Measurements from ENCODE around the gene NRG2. TPM values are rescaled to one million over a fixed set of nuclear protein-coding genes. Genes with fewer than 3 reads are reported as not detected.
A peak's percentile ranks its signal among the peaks of the same experiment; 100 is the strongest.

NRG2 gene
- total RNA-seq, 1 experiment from 2014 or later, result 0.23 TPM

DNA sequence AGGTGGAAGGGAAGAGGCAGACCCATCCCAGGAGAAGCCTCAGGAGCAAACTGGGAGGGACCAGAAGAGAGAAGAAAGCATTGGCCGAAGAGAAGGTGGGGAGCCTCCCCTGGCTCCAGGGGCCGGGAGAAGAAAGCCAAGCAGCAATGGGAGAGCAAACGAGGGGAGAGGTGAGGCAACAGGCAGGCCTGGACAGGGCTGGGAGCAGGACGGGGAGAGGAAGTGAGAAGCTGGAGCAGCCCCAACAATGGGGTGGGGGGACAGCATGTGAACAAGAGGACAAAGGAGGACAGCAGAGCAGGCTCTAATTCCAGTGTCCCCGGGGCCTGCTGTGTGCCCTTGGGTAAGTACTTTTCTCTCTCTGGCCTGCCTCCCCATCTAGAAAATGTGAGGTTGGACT, 132.2 kb downstream of the NRG2 start:
- H3K9me3 Mint-ChIP-seq (ENCODE audit: unreplicated experiment), result no peaks in the 10 kb centered on the region
- BruUV-seq (replicated peaks), result no TSS peak

DNA sequence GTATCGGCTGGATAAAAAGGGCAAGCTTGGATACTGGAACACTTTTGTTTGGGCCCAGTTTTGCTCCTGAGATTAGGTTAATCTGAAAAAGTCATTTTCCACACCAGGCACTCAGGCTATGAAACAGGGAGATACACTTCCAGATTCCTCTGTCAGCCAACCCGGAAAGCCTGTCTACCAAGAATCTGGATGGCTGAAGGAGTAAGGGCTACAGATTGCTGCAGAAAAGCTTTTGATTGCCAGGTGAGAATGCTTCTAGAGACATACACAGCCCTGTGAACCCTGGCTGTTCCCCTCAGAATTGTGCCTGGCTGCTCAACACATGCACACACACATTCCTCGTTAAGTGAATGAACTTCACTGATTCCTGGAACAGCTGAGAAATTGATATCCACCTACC, 133.1 kb downstream of the NRG2 start:
- H3K27me3 Mint-ChIP-seq (ENCODE audit: insufficient read depth, unreplicated experiment), result no peaks in the 10 kb centered on the region
- no peak for DNase-seq (ENCODE audit: unreplicated experiment)
- intact Hi-C loops (cut with micrococcal nuclease), result no loop called here
- H3K4me1 Mint-ChIP-seq (ENCODE audit: insufficient read depth, unreplicated experiment), result peaks cover 6% of the 10 kb centered on the region
- POLR2A ChIA-PET, result no interaction called here
- H3K27ac Mint-ChIP-seq (ENCODE audit: low read depth, unreplicated experiment), result no peak overlapping the region
- BruUV-seq (replicated peaks), result no TSS peak
- no peaks in the 10 kb centered on the region for H3K36me3 Mint-ChIP-seq (ENCODE audit: insufficient read depth, unreplicated experiment)
- TF ChIP-seq, protein P1, sequence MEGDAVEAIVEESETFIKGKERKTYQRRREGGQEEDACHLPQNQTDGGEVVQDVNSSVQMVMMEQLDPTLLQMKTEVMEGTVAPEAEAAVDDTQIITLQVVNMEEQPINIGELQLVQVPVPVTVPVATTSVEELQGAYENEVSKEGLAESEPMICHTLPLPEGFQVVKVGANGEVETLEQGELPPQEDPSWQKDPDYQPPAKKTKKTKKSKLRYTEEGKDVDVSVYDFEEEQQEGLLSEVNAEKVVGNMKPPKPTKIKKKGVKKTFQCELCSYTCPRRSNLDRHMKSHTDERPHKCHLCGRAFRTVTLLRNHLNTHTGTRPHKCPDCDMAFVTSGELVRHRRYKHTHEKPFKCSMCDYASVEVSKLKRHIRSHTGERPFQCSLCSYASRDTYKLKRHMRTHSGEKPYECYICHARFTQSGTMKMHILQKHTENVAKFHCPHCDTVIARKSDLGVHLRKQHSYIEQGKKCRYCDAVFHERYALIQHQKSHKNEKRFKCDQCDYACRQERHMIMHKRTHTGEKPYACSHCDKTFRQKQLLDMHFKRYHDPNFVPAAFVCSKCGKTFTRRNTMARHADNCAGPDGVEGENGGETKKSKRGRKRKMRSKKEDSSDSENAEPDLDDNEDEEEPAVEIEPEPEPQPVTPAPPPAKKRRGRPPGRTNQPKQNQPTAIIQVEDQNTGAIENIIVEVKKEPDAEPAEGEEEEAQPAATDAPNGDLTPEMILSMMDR (IDR thresholded peaks at IDR 0.05; ENCODE audit: unreplicated experiment), result no peak
- CTCF ChIA-PET, result interaction anchor here (0.6 to 12.1 kb wide), 7 partner anchors 14 to 132 kb away, joined by 3 to 100 read pairs (median 3); no protein-coding TSS in a partner anchor
- no peaks in the 10 kb centered on the region for H3K9me3 Mint-ChIP-seq (ENCODE audit: unreplicated experiment)
- H3K4me3 Mint-ChIP-seq (ENCODE audit: unreplicated experiment), result no peak overlapping the region

More for the DNA sequence above, 132.2 kb downstream of the NRG2 start:
- Mint-ChIP-seq H3K27ac (ENCODE audit: low read depth, unreplicated experiment) (no peak overlapping the region), H3K4me1 (ENCODE audit: insufficient read depth, unreplicated experiment) (peaks cover 6% of the 10 kb centered on the region), H3K27me3 (ENCODE audit: insufficient read depth, unreplicated experiment) (no peaks in the 10 kb centered on the region), H3K36me3 (ENCODE audit: insufficient read depth, unreplicated experiment) (no peaks in the 10 kb centered on the region), H3K4me3 (ENCODE audit: unreplicated experiment) (no peak overlapping the region)
- TF ChIP-seq, protein P1 (IDR thresholded peaks at IDR 0.05; ENCODE audit: unreplicated experiment), result no peak
- peak; percentile 40 for DNase-seq (ENCODE audit: unreplicated experiment)
- ChIA-PET CTCF (interaction anchor here (0.6 to 12.1 kb wide), 6 partner anchors 10 to 1586 kb away, joined by 3 to 100 read pairs (median 4); no protein-coding TSS in a partner anchor), POLR2A (interaction anchor here (0.6 to 1.2 kb wide), 2 partner anchors 13 to 51 kb away, joined by 3 to 4 read pairs; no protein-coding TSS in a partner anchor)
- intact Hi-C loops (cut with micrococcal nuclease), result no loop called here

DNA sequence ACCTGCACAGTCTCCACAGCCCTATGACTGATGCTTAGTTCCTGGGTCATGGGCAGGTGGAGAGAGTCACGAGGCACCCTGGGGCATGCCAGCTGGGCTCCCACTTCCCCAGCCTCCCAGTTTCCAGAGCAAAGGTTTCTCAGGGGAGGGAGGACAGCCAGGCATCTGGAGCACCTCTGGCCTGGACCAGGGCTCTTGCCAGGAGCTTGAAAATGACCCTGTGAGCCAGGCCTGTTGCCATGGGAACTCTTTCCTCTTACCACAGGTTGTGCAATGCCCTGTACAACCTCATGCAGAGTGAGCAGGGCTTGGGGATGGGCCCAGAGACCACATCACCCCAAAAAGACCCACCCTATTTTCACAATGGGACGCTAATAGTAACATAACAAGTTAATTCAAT, 134.3 kb downstream of the NRG2 start:
- no peaks in the 10 kb centered on the region for H3K9me3 Mint-ChIP-seq (ENCODE audit: unreplicated experiment)
- TF ChIP-seq, protein P1 (IDR thresholded peaks at IDR 0.05; ENCODE audit: unreplicated experiment), result no peak
- intact Hi-C loops (cut with micrococcal nuclease), result no loop called here
- no peaks in the 10 kb centered on the region for H3K36me3 Mint-ChIP-seq (ENCODE audit: insufficient read depth, unreplicated experiment)
- ChIA-PET CTCF (interaction anchor here (0.7 to 12.1 kb wide), 2 partner anchors 31 to 60 kb away, joined by 3 to 100 read pairs; no protein-coding TSS in a partner anchor), POLR2A (no interaction called here)
- peaks cover under 1% of the 10 kb centered on the region for H3K27me3 Mint-ChIP-seq (ENCODE audit: insufficient read depth, unreplicated experiment)
- DNase-seq (ENCODE audit: unreplicated experiment), result peak; percentile 60
- peaks cover 6% of the 10 kb centered on the region for H3K4me1 Mint-ChIP-seq (ENCODE audit: insufficient read depth, unreplicated experiment)
- H3K4me3 Mint-ChIP-seq (ENCODE audit: unreplicated experiment), result no peak overlapping the region
- BruUV-seq (replicated peaks), result no TSS peak
- no peak overlapping the region for H3K27ac Mint-ChIP-seq (ENCODE audit: low read depth, unreplicated experiment)

DNA sequence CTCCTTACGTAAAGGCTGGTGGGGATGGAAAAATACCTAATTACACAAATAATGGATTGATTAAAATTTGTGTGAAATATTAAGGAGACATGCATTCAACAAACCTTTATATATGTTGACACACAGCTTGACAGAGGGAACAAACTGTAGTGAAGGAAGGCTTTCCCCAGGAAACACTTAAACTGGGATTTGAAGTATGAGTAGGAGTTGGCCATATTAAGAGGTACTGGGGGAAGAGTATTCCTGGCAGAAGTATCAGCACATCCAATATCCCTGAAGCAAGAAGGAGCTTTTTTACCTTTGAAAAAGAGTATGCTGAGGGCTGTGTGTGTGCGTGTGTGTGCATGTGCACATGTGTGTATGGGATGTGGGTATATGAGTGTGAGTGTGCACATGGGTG, 136.4 kb downstream of the NRG2 start:
- H3K36me3 Mint-ChIP-seq (ENCODE audit: insufficient read depth, unreplicated experiment), result no peaks in the 10 kb centered on the region
- POLR2A ChIA-PET, result no interaction called here
- H3K27me3 Mint-ChIP-seq (ENCODE audit: insufficient read depth, unreplicated experiment), result peaks cover 21% of the 10 kb centered on the region
- H3K4me3 Mint-ChIP-seq (ENCODE audit: unreplicated experiment), result no peak overlapping the region
- H3K9me3 Mint-ChIP-seq (ENCODE audit: unreplicated experiment), result no peaks in the 10 kb centered on the region
- H3K4me1 Mint-ChIP-seq (ENCODE audit: insufficient read depth, unreplicated experiment), result peaks cover 6% of the 10 kb centered on the region
- no peak for DNase-seq (ENCODE audit: unreplicated experiment)
- no TSS peak for BruUV-seq (replicated peaks)
- H3K27ac Mint-ChIP-seq (ENCODE audit: low read depth, unreplicated experiment), result no peak overlapping the region
- intact Hi-C loops (cut with micrococcal nuclease), result no loop called here
- TF ChIP-seq, protein P1 (IDR thresholded peaks at IDR 0.05; ENCODE audit: unreplicated experiment), result no peak
- CTCF ChIA-PET, result interaction anchor here (0.7 to 12.1 kb wide), 4 partner anchors 12 to 120 kb away, joined by 3 to 100 read pairs (median 4); no protein-coding TSS in a partner anchor

All from MCF 10A (cell line).